GM19240 (cell line): ENCODE results near the gene MFSD2B.
"Not testable (repeated sequence)": the region's sequence is repeated elsewhere in the genome, so short reads cannot be mapped to it uniquely, and the experiment has no call there.

ENCODE experiments used
- DNase-seq: peaks from one replicate; pipeline ENCODE4 v3.0.0; 2011; ENCODE audit warnings: low spot score; ENCODE audit not compliant: insufficient read length

Gene MFSD2B

DNA sequence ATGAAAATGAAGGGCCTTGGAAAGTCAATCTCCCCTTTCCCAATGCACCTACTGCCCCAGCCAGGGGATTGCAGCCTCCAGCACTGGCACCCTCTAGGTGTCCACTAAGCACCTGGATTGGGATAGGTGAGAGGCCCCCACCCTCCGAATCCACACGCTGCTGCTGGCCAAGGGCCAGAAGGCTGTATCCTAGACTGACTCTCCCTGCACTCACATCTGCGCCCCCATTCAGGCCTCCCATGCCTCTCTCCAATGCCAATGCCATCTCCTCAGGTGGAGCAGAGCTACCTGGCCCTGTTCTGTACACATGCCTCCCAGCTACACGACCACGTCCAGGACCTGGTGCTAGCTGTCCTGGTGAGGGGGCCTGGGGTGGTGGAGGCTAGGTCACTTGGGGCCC is 9.8 kb downstream of the MFSD2B start:
- no peak for DNase-seq

DNA sequence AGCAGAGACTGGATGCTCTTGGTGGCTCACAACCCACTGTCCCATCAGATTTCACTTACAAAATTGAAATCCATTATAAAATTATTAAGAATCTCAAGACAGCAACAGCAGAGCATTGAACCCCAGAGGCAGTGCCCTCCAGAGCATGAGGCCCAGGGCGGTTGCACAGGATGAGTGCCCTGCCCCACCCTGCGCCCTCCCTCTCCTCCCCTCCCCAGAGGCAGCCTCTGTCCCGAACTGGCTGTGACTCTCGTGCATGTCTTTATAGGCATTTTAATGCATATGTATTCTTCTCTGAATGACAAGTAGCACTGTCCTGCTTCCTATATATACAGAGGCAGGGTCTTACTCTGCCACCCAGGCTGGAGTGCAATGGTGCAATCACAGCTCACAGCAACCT is 10.4 kb downstream of the MFSD2B start:
- no peak for DNase-seq

DNA sequence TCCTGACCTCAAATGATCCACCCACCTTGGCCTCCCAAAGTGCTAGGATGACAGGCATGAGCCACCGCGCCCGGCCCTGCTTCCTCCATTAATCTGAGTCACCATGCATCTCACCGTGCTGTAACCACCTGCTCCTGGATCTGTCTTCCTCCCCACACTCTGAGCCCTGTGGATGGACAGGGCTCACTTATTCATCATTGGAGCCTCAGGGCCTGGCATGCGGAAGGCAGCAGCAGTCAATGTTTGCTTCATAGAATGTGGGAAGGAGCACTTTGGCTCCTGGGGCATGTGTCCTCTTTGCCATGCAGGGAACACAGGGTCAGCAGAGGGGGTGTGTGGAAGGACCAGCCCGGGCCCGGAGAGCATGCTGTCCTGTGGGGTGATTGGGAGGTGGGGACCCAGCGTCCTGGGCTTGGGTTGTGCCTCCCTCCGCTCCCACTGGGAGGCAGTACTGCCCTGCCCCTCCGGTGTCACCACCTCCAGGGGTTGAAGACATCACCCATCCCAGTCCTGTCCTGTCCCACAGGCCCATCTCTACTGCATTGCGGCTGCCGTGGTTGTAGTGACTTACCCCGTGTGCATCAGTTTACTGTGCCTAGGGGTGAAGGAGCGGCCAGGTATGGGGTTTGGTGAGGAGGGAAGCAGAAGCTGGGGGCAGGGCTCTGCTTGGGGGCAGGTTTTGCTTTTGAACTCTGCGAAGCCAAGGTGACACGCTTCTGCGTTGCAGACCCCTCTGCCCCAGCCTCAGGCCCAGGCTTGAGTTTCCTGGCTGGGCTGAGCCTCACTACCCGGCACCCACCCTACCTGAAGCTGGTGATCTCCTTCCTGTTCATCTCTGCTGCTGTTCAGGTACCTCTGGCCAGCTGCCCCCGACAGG is 11.5 kb downstream of the MFSD2B start:
- DNase-seq = no peak

DNA sequence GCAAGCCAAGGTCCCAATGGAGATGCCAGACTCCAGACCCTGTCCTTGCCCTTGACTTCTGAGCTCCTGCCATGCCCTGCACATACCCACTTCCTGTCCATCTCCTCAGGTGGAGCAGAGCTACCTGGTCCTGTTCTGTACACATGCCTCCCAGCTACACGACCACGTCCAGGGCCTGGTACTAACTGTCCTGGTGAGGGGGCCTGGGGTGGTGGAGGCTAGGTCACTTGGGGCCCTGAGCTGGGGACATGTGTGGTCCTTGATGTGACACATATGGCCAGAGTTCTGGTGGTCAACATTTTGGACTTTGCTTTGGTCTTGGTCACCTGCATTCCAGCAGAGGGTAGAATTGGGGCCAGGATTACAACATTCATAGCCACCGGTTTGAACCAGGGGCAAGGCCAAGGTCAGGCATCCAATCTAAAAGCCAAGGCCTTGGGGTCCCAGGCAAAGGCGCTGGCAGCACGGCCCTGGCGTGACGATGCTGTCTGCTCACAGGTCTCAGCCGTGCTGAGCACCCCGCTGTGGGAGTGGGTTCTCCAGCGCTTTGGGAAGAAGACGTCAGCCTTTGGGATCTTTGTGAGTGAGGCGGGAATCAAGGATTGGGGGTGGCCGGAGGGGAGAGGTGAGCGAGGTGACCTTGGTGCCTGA is 12.6 kb downstream of the MFSD2B start:
- DNase-seq = no peak

DNA sequence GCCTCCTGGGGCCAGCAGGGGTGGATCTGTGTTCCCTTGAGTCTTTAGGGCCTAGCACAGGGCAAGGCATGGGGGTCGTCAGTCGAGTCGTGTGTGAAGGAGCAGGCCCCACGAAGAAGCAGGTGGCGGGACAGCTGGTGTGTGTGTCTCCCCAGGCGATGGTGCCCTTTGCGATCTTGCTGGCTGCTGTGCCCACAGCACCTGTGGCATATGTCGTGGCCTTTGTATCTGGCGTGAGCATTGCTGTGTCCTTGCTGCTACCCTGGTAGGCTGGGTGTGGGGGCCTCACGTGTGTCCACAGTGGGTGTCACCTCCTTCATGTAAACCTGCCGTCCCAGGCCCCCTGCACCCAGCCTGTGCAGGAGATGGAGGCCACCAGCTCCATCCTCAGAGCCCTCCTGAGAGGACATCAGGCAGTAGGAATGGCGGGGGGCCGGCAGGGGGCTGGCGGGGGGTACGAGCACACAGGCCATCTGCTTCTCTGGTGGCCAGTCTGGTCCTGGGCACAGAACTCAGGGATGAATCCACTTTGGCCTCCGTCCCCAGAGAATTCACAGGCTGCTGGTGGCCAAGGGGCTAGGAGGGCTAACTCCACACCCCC is 13.2 kb downstream of the MFSD2B start:
- DNase-seq = no peak

DNA sequence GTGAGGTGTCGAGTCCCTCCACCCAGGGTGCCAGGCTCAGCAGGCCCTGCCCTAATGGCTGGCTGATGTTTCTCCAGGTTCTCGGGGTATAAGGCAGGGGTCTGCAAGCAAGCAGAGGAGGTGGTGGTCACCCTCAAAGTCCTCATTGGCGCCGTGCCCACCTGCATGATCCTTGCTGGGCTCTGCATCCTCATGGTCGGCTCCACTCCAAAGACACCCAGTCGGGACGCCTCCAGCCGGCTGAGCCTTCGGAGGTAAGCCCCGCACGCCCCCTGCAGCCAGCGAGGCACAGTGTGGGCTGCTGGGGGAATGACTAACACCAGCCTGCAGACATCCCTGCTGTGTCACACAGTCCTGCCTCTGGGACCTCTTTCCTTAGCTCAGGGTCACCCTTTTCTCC is 14.1 kb downstream of the MFSD2B start:
- no peak for DNase-seq

DNA sequence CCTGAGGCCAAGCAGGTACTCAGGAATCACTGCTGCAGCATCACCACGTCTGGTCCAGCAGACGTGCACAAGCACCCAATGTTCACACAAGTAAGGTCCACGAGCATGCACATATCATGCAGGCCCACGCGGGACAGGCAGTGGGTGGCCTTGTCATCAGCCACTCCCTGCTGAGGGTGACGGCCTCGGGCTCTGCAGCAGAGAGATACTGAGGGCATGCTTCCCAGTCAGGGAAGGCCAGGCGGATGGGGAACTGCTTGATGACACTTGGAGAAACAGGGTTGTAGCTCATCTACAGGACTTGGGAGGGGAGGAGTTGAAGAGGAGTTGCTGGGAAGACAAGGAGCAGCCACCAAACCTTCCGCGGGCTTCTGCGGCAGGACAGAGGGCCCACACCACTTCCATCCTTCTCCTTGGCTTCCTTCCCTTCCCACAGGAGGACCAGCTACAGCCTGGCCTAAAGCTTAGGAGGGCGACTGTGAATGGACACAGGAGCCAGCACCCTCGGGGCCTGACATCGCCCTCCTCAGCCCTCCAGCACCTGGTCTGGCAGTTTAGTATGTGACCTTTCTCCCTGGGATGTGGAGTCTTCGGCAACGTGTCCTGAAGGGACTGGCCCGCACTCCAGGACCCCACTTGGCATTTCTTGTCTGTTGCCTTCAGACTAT is 15.2 kb downstream of the MFSD2B start:
- DNase-seq = no peak

DNA sequence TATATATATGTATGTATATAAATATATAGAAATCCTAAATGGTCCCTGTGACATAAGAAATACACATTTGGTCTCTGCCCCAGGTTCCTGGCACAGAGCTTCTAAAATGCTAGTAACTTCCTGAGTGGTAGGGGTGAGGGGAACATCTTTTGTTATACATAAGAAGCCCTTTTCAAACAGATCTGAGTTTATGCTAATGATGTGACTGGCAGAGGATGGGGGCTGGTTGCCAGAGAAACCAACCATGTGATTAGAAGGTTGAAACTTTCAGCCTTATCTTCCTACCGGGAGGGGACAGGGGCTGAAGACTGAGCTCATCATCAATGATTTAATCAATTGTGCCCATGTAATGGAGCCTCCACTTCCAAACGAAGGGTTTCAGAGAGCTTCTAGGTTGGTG is 16.3 kb downstream of the MFSD2B start:
- DNase-seq = no peak

DNA sequence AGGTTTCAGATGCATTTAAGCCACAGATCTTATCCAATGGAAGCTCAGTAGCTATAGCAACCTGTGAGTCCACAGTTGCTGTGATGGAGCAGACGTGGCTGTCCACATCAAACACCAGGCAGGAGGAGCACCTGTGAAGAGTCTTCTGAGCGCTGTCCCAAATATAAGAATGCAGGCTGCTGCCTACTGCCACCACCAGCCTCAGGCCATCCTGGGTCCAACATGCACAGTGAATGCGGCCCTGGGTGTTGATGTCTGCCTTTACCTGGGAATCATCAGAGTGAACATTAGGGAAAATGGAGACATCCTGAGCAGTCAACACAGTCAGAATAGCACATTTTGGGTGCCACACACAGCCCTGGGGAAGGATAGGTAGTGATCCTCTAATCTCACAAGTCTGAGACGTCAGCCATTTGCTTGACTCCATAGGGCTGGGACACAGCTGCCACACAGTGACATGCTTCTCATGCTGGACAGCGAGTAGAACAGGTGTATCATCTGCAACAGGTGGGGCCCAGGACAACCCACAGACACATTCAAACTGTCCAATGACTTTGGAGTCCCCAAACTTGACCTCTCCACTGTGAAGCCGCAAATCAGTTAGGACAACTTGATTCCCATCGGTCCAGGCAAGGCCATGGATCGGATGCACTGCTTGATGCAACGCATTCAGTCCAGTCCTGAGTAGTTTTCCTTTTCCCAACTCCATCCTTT is 29.1 kb downstream of the MFSD2B start:
- DNase-seq = no peak

DNA sequence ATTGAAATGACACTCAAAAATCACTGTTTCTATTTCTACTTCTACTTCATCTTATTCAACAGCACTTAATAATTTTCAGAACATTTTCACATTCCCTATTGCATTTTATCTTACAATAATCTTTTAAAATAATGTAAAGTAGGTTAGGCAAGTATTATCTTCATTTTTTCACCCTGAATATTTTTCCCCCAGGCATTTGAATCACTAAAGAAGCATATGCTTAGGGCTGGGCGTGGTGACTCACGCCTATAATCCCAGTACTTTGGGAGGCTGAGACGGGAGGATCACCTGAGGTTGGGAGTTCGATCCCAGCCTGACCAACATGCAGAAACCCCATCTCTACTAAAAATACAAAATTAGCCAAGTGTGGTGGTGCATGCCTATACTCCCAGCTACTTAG is 30.6 kb downstream of the MFSD2B start:
- no peak for DNase-seq

DNA sequence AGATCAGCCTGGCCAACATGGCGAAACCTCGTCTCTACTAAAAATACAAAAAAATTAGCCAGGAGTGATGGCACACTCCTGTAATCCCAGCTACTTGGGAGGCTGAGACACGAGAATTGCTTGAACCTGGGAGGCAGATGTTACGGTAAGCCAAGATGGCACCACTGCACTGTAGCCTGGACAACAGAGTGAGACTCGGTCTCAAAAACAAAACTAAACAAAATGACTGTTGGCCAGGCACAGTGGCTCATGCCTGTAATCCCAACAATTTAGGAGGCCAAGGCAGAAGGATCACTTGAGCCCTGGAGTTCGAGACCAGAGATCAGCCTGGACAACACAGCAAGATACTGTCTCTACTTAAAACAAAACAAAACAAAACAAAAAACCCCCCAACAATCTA is 33.2 kb downstream of the MFSD2B start:
- DNase-seq = not testable (repeated sequence)

DNA sequence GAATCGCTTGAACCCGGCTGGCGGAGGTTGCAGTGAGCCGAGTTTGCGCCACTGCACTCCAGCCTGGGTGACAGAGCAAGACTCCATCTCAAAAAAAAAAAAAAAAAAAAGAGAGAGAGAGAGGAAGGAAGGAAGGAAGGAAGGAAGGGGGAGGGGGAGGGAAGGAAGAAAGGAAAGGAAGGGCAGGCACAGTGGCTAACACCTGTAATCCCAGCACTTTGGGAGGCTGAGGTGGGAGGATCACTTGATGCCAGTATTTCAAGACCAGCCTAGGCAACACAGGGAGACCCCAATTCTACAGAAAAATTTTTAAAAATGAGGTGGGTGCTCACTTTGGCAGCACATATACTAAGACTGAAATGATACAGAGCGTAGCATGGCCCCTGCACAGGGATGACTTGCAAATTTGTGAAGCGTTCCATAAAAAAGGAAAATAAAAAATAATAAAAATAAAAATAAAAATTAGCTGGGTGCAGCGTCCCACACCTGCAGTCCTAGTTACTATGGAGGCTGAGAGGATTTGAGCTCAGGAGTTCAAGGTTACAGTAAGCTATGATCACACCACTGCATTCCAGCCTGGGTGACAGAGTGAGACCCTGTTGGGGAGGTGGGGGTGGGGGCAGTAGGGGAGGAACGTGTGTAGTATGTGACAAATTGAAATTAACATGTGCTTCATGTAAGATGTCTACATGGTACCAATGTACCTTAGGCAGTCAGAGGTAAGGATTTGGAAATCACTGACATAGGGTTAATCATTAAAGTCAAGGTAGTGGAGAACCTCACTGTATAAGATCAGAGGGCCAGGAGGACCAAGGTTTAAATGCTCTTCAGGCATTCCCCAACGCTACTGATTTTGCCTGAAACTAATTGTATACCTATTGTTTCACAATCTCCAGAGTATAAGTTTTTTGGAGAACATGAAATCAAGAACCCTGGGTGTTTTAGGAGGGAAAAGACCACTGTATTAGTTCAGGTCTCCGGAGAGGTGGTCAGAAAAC is 35.9 kb downstream of the MFSD2B start:
- no peak for DNase-seq

DNA sequence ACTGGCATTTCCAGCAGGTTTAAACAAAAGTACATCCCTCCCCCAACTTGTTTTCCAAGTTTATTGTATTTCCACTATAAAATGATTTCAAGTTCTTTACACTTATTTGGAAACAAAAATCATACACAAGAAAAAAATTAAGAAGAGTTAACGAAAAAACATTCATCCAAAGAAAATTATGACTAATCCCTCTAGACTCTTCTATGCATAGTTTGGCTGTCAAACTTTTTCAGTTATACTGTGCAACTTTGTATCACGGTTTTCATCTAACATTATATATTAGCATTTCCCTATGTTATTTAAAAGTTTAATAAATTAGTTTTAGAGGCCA is 36.7 kb downstream of the MFSD2B start:
- DNase-seq = no peak

DNA sequence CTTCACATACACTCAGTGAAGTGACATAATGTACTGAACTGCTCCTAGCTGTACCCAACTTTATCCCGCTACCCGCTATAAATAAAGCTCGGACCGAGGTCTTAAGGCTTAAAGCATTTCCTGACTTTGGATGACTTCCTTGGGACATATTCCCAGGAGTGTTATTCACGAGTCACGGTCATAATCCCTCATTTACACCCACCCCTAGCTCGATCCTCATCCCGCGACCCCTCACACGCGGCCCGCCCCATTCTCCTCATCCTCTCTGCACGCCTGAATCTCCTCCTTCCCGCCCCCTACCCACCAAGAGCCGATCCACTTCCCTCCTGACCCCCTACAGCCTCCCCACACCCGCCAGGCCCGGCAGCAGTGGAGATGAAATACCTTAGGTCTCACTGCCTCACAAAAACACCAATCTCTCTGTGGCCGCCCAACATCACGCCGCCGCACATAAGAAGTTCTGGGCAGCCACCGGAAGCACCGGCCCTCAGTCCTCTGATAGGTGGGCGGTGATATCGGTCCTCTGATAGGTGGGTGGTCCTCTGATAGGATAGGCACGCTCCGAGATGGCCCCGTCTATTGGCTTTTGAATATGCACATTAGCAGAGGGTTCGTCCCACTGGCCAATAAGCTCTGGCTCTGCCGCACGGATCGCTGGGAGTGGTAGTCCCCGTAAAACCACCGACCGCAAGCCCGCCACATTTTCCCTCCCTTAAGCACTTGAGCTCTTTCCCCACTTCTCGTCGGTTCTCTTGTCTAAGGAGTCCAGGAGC is 37.2 kb downstream of the MFSD2B start, which contains the start of gene WDCP:
WDCP (minus strand) TSS at position 462 of the 773 bp plus-strand sequence. CDS start 7,897 bp downstream, outside the sequence.
- peak; percentile 81 for DNase-seq

DNA sequence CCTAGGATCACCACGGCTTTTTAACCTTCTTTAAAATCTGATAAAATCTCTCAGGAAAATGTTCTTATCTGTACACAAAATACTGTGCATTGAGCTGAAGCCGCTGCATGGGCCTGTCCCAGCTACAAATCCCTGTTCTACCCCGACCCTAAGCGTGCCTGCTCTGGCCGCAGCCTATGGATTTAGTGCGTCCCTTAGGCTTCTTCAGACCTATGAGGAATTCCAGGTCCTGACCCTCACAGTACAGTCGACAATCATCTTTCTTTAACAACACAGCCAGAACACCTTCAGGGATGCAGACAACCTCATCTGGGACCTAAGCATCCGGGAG is 37.8 kb downstream of the MFSD2B start:
- DNase-seq = no peak

DNA sequence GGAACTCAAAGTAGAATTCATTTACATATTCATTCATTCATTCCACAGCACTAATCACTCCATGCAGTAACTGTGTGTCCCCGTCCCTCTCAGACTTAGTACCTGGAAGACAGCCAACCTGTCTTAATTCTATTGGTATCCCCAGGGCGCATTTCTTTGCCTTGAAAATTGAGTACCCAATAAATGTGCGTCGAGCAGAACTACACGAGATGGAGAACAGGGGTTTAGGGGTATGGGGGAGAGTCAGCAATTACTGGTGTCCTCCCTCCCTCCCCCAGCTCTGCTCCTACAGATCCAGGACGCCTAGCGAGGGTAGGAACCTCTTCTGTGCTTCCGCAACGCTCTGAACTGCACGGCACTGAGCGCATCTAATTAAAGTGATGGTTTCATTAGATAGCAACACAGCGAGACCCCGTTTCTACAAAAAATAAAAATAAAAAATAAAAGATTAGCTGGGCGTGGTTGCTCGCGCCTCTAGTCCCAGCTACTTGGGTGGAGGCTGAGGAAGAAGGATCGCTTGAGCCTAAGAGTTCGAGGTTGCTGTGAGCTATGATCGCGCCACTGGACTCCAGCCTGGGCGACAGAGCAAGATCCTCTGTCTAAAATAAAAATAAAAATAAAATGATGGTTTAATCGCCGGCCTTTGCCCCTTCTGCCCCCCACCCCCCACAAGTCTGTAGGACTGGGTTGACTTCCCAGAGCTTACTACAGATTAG is 39.0 kb downstream of the MFSD2B start:
- DNase-seq = no peak

DNA sequence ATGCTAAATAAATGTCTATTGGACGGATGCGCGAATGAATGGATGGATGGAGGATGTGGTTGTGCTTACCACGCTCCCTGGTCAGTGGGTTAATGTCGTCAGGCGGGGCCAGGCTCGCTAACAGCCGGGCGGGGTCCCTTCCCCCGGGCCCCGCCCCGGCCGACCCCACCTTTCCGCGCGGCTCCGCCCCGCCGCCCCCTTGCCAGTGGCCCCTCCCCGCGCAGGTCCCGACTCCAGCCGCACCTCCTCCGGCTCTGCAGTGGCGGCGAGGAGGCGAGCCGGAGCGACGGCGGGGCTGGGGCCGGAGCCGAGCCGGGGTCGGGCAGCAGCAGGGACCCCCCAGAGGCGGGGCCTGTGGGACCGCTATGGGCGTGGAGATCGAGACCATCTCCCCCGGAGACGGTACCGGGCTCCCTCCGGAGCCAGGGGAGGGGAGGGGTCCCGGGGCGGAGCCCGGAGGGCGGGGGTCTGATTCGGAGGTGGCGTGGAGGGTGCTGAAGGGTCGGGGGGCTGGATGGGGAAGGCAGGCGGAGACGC is 39.7 kb downstream of the MFSD2B start, which contains the start of gene FKBP1B:
FKBP1B (plus strand) TSS at position 257 of the 537 bp plus-strand sequence; CDS start at position 366, 109 bp downstream.
- no peak for DNase-seq
